NCI-H1694 (cell line): ENCODE data around the gene ABLIM2.
"Not testable (repeated sequence)": the region's sequence is repeated elsewhere in the genome, so short reads cannot be mapped to it uniquely, and the experiment has no call there.

Experiments
- DNase-seq: peaks from one replicate; lab custom pipeline; 2025; lab: John Stamatoyannopoulos, UW

Gene ABLIM2

GRCh38 chr4:8157496-8157895 is 1.1 kb downstream of the ABLIM2 start:
- no peak for DNase-seq

GRCh38 chr4:8156617-8157016 is 2.0 kb downstream of the ABLIM2 start:
- no peak for DNase-seq

- DNase-seq, result no peak
Observed at GRCh38 chr4:8155660-8156421, 2.8 kb downstream of the ABLIM2 start.

GRCh38 chr4:8155048-8155447 is 3.6 kb downstream of the ABLIM2 start:
- no peak for DNase-seq

- DNase-seq, result no peak
Observed at GRCh38 chr4:8153441-8153840, 5.2 kb downstream of the ABLIM2 start.

GRCh38 chr4:8152865-8153257 is 5.8 kb downstream of the ABLIM2 start:
- DNase-seq, result no peak

- DNase-seq, result no peak
Observed at GRCh38 chr4:8152090-8152864, 6.3 kb downstream of the ABLIM2 start.

- DNase-seq, result no peak
Observed at GRCh38 chr4:8151165-8151650, 7.4 kb downstream of the ABLIM2 start.

GRCh38 chr4:8150152-8151090 is 8.2 kb downstream of the ABLIM2 start:
- no peak for DNase-seq

- DNase-seq, result no peak
Observed at GRCh38 chr4:8149664-8150063, 8.9 kb downstream of the ABLIM2 start.

GRCh38 chr4:8148785-8149435 is 9.7 kb downstream of the ABLIM2 start:
- no peak for DNase-seq

GRCh38 chr4:8148159-8148558 is 10.5 kb downstream of the ABLIM2 start:
- no peak for DNase-seq

GRCh38 chr4:8147231-8147970 is 11.2 kb downstream of the ABLIM2 start:
- DNase-seq, result no peak

GRCh38 chr4:8146157-8146556 is 12.5 kb downstream of the ABLIM2 start:
- DNase-seq, result no peak

- no peak for DNase-seq
Observed at GRCh38 chr4:8144359-8144758, 14.3 kb downstream of the ABLIM2 start.

- no peak for DNase-seq
Observed at GRCh38 chr4:8143392-8144140, 15.0 kb downstream of the ABLIM2 start.

- DNase-seq, result no peak
Observed at GRCh38 chr4:8142556-8142955, 16.1 kb downstream of the ABLIM2 start.

GRCh38 chr4:8141935-8142334 is 16.7 kb downstream of the ABLIM2 start:
- DNase-seq, result no peak

- no peak for DNase-seq
Observed at GRCh38 chr4:8140915-8141314, 17.7 kb downstream of the ABLIM2 start.

- DNase-seq, result not testable (repeated sequence)
Observed at GRCh38 chr4:8139726-8140125, 18.9 kb downstream of the ABLIM2 start.
